HepG2 (cell line): ENCODE measurements around the gene ZC3H4. TPM values are rescaled to one million over a fixed set of nuclear protein-coding genes. Genes with fewer than 3 reads are reported as not detected.

Experiments
- ATAC-seq: fragments of 200-7000 bp; cut with Tn5 transposase; 3 replicates; pipeline ENCODE4 v1.9.1; 2020; ENCODE audit warnings: mild to moderate bottlenecking, moderate library complexity
- BruUV-seq: library from RNA; stranded (reverse); fragments of 400-500 nt; replicated peaks from 2 replicates; lab custom pipeline; 2021; lab: Mats Ljungman, UMichigan
- CTCF ChIA-PET: fragments of 300-600 bp; formaldehyde crosslinking; extraction: SDS; loops from one replicate; lab custom pipeline; 2021; ENCODE audit warnings: low total read pairs, inconsistent platforms, low intra/inter-chr PET ratio; lab: Yijun Ruan, JAX
- POLR2A ChIA-PET: fragments of 350-600 bp; sonication (Branson Sonifier 250); formaldehyde crosslinking; loops from one replicate; lab custom pipeline; 2020; ENCODE audit warnings: antibody characterized with exemption, inconsistent platforms; lab: Yijun Ruan, JAX
- DNase-seq: peaks from one replicate; pipeline ENCODE4 v3.0.0-alpha.2; 2015; ENCODE audit warnings: low spot score
- FAIRE-seq: peaks from 3 replicates; lab custom pipeline; 2011; peaks lifted over from hg19 to GRCh38; lab: Jason Lieb, UNC
- H2AFZ ChIP-seq: one replicate; pipeline ENCODE4 v1.6.1; 2011; ENCODE audit warnings: low read length, inconsistent platforms
- H3K27ac ChIP-seq: fragments of 300-600 bp; 3 replicates; pipeline ENCODE4 v1.8.0; 2011; ENCODE audit warnings: mixed run types, mild to moderate bottlenecking, mixed read lengths, low read length, inconsistent platforms; ENCODE audit not compliant: insufficient read depth; ENCODE audit errors: extremely low read length
- H3K27me3 ChIP-seq, 2 experiments: fragments of 200-600 bp in 1 of 2; 2 replicates in 1 of 2; 3 replicates in 1 of 2; pipeline versions ENCODE4 v1.6.0 to v1.8.0; 2011; ENCODE audit warnings: low read length in 2 of 2, mild to moderate bottlenecking in 2 of 2, moderate library complexity in 2 of 2, inconsistent platforms in 1 of 2; ENCODE audit not compliant: insufficient read depth in 2 of 2, control insufficient read depth in 1 of 2
- H3K36me3 ChIP-seq, 2 experiments: fragments of 200-600 bp in 1 of 2; replicated peaks in 1 of 2; 2 replicates in 1 of 2; 3 replicates in 1 of 2; pipeline versions ENCODE4 v1.5.1 to v1.8.0; 2011; ENCODE audit warnings: low read length in 2 of 2, inconsistent platforms in 1 of 2; ENCODE audit not compliant: insufficient read depth in 2 of 2, control insufficient read depth in 1 of 2
- H3K4me1 ChIP-seq: 2 replicates; pipeline ENCODE4 v1.5.1; 2012; ENCODE audit warnings: low read length, inconsistent platforms; ENCODE audit not compliant: insufficient read depth
- H3K4me2 ChIP-seq: 2 replicates; pipeline ENCODE4 v1.6.0; 2011; ENCODE audit warnings: low read depth, low read length, inconsistent platforms
- H3K4me3 ChIP-seq, 3 experiments: fragments of 200-600 bp in 1 of 3; sonication (generic), shearing (Covaris generic) in 1 of 3; replicated peaks in 1 of 3; 2 replicates each; pipeline ENCODE4 v1.5.1; 2011 to 2016; ENCODE audit warnings: low read length in 3 of 3, inconsistent platforms in 2 of 3, low read depth in 2 of 3, mild to moderate bottlenecking in 2 of 3, control low read depth in 1 of 3, mixed read lengths in 1 of 3; ENCODE audit not compliant: insufficient read depth in 1 of 3
- H3K79me2 ChIP-seq: one replicate; pipeline ENCODE4 v1.6.1; 2011; ENCODE audit warnings: low read length, inconsistent platforms; ENCODE audit not compliant: insufficient read depth
- H3K9ac ChIP-seq: 2 replicates; pipeline ENCODE4 v1.6.0; 2011; ENCODE audit warnings: mild to moderate bottlenecking, low read depth, low read length, inconsistent platforms; ENCODE audit not compliant: insufficient read depth
- H3K9me3 ChIP-seq: 2 replicates; pipeline ENCODE4 v1.5.1; 2012; ENCODE audit warnings: mild to moderate bottlenecking, low read length
- H4K20me1 ChIP-seq: 2 replicates; pipeline ENCODE4 v1.6.0; 2011; ENCODE audit warnings: inconsistent platforms, mild to moderate bottlenecking, low read length, moderate library complexity; ENCODE audit not compliant: insufficient read depth
- IKZF1 ChIP-seq: fragments of 450-650 bp; IDR thresholded peaks from 2 replicates; pipeline ENCODE4 v1.7.1; 2016
- MBD4 ChIP-seq: IDR thresholded peaks from 2 replicates; pipeline ENCODE4 v1.6.1; 2012; ENCODE audit warnings: low read length, inconsistent platforms, borderline replicate concordance
- ZNF567 ChIP-seq: sonication (generic); formaldehyde crosslinking; IDR thresholded peaks from 2 replicates; pipeline ENCODE4 v1.8.1; 2023; ENCODE audit warnings: mild to moderate bottlenecking, missing genetic modification reagents, borderline replicate concordance
- ZSCAN31 ChIP-seq: sonication (generic); formaldehyde crosslinking; IDR thresholded peaks from 2 replicates; pipeline ENCODE4 v1.5.0; 2020; ENCODE audit warnings: low read depth, mild to moderate bottlenecking, missing genetic modification reagents
- WGBS: methylation state at CpG from one replicate; pipeline ENCODE4 v1.1.6; 2017; ENCODE audit warnings: low lambda C conversion rate; 5-methylcytosine and 5-hydroxymethylcytosine counted together
- in situ Hi-C: cut with HindIII; loops from 2 replicates; pipeline ENCODE4 v1.10.0; 2017; ENCODE audit warnings: low pct_unique_long_range_greater_than_20kb; ENCODE audit not compliant: extremely low pct_ligation_motif_present
- intact Hi-C: fragments of 100-400 bp; cut with micrococcal nuclease; formaldehyde crosslinking; loops from one replicate; pipeline ENCODE4 v1.10.0; 2022; ENCODE audit not compliant: unreplicated experiment
- polyA plus RNA-seq, 8 experiments: library from polyadenylated mRNA; depleted of rRNA in 3 of 8; stranded (reverse) in 7 of 8; unstranded in 1 of 8; fragments of >200 nt; fragmentation: Illumina TruSeq in 4 of 8; extraction: Trizol in 4 of 8; gene quantifications; 2 replicates each; pipeline versions ENCODE4 v1.2.1 to v1.2.3, GENCODE V29; 2011 to 2016; ENCODE audit warnings: low read depth in 4 of 8, missing spikeins in 1 of 8, mixed read lengths in 1 of 8; ENCODE audit not compliant: insufficient read depth in 1 of 8
- total RNA-seq, 5 experiments: library from RNA; depleted of rRNA; stranded (reverse); fragments of >200 nt; fragmentation: Illumina TruSeq; extraction: Trizol; gene quantifications; 2 replicates each; pipeline ENCODE4 v1.2.3, GENCODE V29; 2016; ENCODE audit warnings: low read depth in 1 of 5
- TF ChIP-seq, protein P1 (sequence below): sonication (generic); formaldehyde crosslinking; IDR thresholded peaks from 2 replicates; pipeline ENCODE4 v1.5.1; 2020; ENCODE audit warnings: mild to moderate bottlenecking, missing genetic modification reagents, borderline replicate concordance
- TF ChIP-seq, protein P2 (sequence below): sonication (generic); formaldehyde crosslinking; IDR thresholded peaks from 2 replicates; pipeline ENCODE4 v1.5.1; 2020; ENCODE audit warnings: mild to moderate bottlenecking, moderate library complexity, missing genetic modification reagents

ZC3H4 gene
- total and polyA plus RNA-seq, 2 of the 13 experiments (the other 11 are each of a cell fraction or from before 2014, with no cell fraction given) = 1.8 to 10.7 TPM

DNA sequence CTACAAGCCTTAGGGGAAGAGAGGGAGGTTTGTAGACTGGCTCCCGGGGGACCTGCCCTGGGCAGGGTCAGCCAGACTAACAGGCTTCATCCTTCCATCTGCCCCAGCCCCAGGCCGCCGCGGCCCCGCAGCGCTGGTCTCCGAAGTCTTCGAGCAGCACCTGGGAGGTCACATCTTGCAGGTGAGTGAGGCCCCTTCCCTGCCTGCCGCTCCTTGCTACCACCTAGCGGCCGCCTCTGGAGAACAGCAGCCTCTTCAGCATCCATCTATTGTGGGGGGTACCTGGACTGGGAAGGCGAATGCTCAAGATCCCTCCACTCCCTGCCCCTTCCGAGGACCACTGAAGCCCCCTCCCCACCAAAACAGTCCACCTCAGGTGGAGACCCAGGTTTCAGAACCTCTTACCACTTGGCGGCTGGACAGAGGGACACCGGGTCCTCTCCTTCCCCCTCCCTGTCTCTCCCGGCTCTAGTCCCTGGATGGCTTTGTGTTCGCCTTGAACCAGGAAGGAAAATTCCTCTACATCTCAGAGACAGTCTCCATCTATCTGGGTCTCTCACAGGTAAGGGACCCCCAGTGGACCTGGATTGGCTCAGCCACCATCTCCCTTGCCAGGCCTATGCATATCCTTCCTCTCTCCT, 81.3 kb downstream of the ZC3H4 start (continued):
- TF ChIP-seq, protein P1, sequence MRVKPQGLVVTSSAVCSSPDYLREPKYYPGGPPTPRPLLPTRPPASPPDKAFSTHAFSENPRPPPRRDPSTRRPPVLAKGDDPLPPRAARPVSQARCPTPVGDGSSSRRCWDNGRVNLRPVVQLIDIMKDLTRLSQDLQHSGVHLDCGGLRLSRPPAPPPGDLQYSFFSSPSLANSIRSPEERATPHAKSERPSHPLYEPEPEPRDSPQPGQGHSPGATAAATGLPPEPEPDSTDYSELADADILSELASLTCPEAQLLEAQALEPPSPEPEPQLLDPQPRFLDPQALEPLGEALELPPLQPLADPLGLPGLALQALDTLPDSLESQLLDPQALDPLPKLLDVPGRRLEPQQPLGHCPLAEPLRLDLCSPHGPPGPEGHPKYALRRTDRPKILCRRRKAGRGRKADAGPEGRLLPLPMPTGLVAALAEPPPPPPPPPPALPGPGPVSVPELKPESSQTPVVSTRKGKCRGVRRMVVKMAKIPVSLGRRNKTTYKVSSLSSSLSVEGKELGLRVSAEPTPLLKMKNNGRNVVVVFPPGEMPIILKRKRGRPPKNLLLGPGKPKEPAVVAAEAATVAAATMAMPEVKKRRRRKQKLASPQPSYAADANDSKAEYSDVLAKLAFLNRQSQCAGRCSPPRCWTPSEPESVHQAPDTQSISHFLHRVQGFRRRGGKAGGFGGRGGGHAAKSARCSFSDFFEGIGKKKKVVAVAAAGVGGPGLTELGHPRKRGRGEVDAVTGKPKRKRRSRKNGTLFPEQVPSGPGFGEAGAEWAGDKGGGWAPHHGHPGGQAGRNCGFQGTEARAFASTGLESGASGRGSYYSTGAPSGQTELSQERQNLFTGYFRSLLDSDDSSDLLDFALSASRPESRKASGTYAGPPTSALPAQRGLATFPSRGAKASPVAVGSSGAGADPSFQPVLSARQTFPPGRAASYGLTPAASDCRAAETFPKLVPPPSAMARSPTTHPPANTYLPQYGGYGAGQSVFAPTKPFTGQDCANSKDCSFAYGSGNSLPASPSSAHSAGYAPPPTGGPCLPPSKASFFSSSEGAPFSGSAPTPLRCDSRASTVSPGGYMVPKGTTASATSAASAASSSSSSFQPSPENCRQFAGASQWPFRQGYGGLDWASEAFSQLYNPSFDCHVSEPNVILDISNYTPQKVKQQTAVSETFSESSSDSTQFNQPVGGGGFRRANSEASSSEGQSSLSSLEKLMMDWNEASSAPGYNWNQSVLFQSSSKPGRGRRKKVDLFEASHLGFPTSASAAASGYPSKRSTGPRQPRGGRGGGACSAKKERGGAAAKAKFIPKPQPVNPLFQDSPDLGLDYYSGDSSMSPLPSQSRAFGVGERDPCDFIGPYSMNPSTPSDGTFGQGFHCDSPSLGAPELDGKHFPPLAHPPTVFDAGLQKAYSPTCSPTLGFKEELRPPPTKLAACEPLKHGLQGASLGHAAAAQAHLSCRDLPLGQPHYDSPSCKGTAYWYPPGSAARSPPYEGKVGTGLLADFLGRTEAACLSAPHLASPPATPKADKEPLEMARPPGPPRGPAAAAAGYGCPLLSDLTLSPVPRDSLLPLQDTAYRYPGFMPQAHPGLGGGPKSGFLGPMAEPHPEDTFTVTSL = no peak
- no peak for TF ChIP-seq MBD4
- TF ChIP-seq, protein P2, sequence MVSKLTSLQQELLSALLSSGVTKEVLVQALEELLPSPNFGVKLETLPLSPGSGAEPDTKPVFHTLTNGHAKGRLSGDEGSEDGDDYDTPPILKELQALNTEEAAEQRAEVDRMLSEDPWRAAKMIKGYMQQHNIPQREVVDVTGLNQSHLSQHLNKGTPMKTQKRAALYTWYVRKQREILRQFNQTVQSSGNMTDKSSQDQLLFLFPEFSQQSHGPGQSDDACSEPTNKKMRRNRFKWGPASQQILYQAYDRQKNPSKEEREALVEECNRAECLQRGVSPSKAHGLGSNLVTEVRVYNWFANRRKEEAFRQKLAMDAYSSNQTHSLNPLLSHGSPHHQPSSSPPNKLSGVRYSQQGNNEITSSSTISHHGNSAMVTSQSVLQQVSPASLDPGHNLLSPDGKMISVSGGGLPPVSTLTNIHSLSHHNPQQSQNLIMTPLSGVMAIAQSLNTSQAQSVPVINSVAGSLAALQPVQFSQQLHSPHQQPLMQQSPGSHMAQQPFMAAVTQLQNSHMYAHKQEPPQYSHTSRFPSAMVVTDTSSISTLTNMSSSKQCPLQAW (CRISPR knock-in tag) = peak; percentile 18; the same call in 1 of the 2 replicates

DNA sequence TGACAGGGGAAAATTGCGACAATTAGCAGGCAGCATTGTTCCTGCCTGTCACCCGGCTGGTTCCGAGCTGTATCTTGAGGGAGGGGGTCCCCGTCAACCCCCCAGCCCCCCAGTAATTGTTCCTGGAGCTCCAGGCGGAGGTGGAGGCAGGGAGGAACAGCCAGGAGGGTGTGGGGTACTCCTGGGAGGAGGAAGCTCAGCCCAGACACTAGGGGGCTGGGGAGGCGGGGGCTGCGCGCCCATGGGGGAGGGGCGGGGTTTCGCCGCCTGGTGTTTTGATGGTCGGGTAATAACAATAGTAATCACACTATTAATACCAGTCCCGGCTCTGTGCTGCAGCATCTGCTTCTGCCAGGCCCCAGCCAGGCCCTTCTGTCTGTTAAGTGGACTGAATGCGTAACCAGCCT, 85.4 kb downstream of the ZC3H4 start:
- no peaks in the 10 kb centered on the region for H3K79me2 ChIP-seq
- H3K27ac ChIP-seq = no peak overlapping the region
- no peaks in the 10 kb centered on the region for H3K9me3 ChIP-seq
- 59% methylated on average over 9 of the region's 14 CpGs for WGBS
- ATAC-seq = no peak
- ChIA-PET CTCF (no interaction called here), POLR2A (no interaction called here)
- H3K9ac ChIP-seq = no peak overlapping the region
- intact Hi-C loops = no loop called here
- no peak overlapping the region for H3K4me2 ChIP-seq
- peaks cover 7% of the 10 kb centered on the region; the same call in 1 of the 2 replicates for H3K4me1 ChIP-seq
- H3K36me3 ChIP-seq = no peaks in the 10 kb centered on the region
- H3K4me3 ChIP-seq = no peak overlapping the region
- in situ Hi-C loops = loop anchor here (10.0 kb wide), 1 partner anchor 97 kb away; no protein-coding TSS in a partner anchor
- TF ChIP-seq IKZF1 (no peak), ZSCAN31 (CRISPR knock-in tag) (no peak), ZNF567 (CRISPR knock-in tag) (no peak)
- H3K27me3 ChIP-seq = no peaks in the 10 kb centered on the region
- no peak for FAIRE-seq
- H4K20me1 ChIP-seq = no peaks in the 10 kb centered on the region
- DNase-seq = no peak
- no peak overlapping the region for H2AFZ ChIP-seq
- no TSS peak for BruUV-seq
